SK-N-MC (cell line): ENCODE measurements around the gene RSPH6A.

ENCODE experiments used
- DNase-seq: peaks from one replicate; pipeline ENCODE4 v3.0.0-alpha.2; 2011; ENCODE audit warnings: low read depth, low spot score
- H3K27ac ChIP-seq: fragments of 200-600 bp; sonication (generic); 2 replicates; pipeline ENCODE4 v1.5.1; 2016; ENCODE audit warnings: mixed run types
- H3K36me3 ChIP-seq: fragments of 200-600 bp; sonication (generic); 2 replicates; pipeline ENCODE4 v1.6.1; 2017; ENCODE audit warnings: antibody characterized with exemption, low read length, mixed read lengths; ENCODE audit not compliant: insufficient read depth
- H3K4me3 ChIP-seq: fragments of 200-600 bp; sonication (generic); 2 replicates; pipeline ENCODE4 v1.5.1; 2016
- H3K9ac ChIP-seq: fragments of 200-600 bp; sonication (generic); 2 replicates; pipeline ENCODE4 v1.8.0; 2017; ENCODE audit warnings: mixed run types, mixed read lengths; ENCODE audit not compliant: insufficient read length
- H3K9me3 ChIP-seq: fragments of 200-600 bp; sonication (generic); 2 replicates; pipeline ENCODE4 v1.6.1; 2017; ENCODE audit warnings: low read depth, mild to moderate bottlenecking, antibody characterized with exemption, low read length, moderate library complexity, mixed read lengths
- EZH2 ChIP-seq: fragments of 200-600 bp; sonication (generic); IDR thresholded peaks from one replicate; pipeline ENCODE4 v1.6.1; 2017; ENCODE audit warnings: antibody characterized with exemption
- FOXP2 ChIP-seq: optimal IDR thresholded peaks from 2 replicates; pipeline ENCODE3; 2011; ENCODE audit warnings: mild to moderate bottlenecking, moderate library complexity; ENCODE audit not compliant: insufficient read depth; ENCODE audit errors: extremely low read length, control extremely low read depth
- POLR2AphosphoS5 ChIP-seq: IDR thresholded peaks from 2 replicates; pipeline ENCODE4 v1.6.1; 2012; ENCODE audit warnings: mild to moderate bottlenecking, low read depth, low read length, borderline replicate concordance

The RSPH6A gene

GRCh38 chr19:45821570-45821969, 6.5 kb upstream of the RSPH6A start:
- no peak overlapping the region for H3K9ac ChIP-seq
- DNase-seq: no peak
- no peak overlapping the region for H3K27ac ChIP-seq
- H3K9me3 ChIP-seq: no peaks in the 10 kb centered on the region
- peaks cover 20% of the 10 kb centered on the region; the same call in 1 of the 2 replicates for H3K36me3 ChIP-seq
- TF ChIP-seq FOXP2 (no peak), POLR2AphosphoS5 (peak; percentile 34; the same call in 1 of the 2 replicates)
- H3K4me3 ChIP-seq: no peak overlapping the region

DNA sequence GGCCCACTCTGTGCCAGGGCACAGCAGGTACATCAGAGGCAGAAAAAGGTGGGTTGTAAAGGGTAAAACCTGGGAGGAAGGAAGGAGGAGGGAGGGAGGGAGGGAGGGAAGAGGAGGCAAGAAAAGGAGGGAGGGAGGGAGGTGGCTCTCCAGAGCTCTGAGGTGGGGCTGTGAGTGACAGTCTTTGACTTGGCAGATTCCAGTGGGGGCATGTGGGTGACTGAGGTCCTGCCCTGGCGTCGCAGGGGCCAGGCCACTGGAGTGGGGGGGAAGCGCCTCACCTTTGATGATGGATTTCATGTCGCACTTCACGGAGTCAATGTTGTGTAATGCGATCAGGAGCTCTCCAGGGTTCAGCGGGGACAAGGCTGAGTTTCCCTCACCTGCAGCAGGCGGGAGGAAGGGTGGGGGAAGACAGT, 6.0 kb upstream of the RSPH6A start:
- Histone ChIP-seq H3K36me3 (peaks cover 15% of the 10 kb centered on the region; the same call in 1 of the 2 replicates), H3K9ac (no peak overlapping the region), H3K27ac (no peak overlapping the region), H3K9me3 (no peaks in the 10 kb centered on the region), H3K4me3 (no peak overlapping the region)
- TF ChIP-seq EZH2 (no peak), POLR2AphosphoS5 (no peak), FOXP2 (no peak)
- no peak for DNase-seq

DNA sequence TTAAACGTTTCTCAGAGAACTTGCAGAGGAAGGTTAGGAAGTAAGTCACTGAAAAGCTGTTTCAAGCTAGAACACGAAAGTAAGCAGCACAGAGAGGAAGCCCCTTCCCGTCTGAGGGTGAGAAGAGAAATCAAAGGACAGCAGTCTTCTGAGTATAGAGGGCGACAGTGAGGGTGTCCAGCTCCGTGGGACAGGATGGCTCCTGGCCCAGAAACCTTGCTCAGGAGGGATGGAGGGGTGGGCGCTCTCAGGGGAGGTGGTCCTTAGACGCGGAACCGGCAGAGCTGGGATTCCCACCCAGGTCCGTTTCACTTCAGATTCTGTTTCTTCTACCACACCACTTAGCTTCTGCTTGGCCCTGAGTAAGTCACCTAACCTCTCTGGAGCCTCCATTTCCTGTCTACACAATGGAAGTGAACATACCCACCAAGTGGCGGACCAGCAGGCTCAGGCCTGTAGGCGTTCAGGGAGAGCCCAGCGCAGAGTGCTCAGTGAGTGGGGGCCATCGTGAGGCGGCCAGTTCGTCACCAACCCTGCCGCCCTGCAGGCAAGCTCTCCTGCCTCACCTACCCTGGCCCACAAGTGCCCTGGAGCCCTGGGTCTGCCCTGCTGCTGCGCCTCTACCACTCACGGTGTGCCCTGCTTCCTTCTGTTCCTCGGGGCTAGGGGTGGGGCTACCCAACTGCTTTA, 5.5 kb upstream of the RSPH6A start:
- Histone ChIP-seq H3K9me3 (no peaks in the 10 kb centered on the region), H3K36me3 (peaks cover 10% of the 10 kb centered on the region; the same call in 1 of the 2 replicates), H3K27ac (peak overlapping the region; percentile 42; the same call in 1 of the 2 replicates), H3K9ac (no peak overlapping the region), H3K4me3 (no peak overlapping the region)
- DNase-seq: no peak
- TF ChIP-seq EZH2: no peak
- TF ChIP-seq FOXP2: no peak
- no peak for TF ChIP-seq POLR2AphosphoS5

DNA sequence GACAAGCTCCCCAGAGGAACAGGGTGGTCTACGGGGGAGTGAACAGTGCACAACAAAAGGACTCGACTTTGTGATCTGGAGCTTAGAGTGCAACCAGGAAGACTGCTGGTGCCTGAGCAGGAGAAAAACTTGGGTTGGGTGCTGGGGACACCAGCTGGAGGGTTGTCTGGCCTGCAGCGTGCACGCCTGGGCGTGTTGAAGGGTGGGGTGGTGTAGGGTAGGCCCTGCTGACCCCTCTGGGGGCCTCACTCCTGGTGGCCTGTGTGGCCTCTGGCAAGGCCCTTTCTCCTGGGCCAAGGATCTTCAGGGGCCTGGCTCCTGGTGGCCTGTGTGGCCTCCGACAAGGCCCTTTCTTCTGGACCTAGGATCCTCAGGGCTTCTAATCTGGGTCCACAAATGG, 4.7 kb upstream of the RSPH6A start:
- Histone ChIP-seq H3K27ac (no peak overlapping the region), H3K36me3 (peaks cover 3% of the 10 kb centered on the region; the same call in 1 of the 2 replicates), H3K9ac (no peak overlapping the region), H3K4me3 (no peak overlapping the region), H3K9me3 (no peaks in the 10 kb centered on the region)
- DNase-seq: no peak
- no peak for TF ChIP-seq FOXP2
- no peak; the same call in 1 of the 2 replicates for TF ChIP-seq POLR2AphosphoS5
- TF ChIP-seq EZH2: no peak

- DNase-seq: no peak
- Histone ChIP-seq H3K4me3 (no peak overlapping the region), H3K9ac (no peak overlapping the region), H3K9me3 (no peaks in the 10 kb centered on the region), H3K36me3 (no peaks in the 10 kb centered on the region; the same call in 1 of the 2 replicates), H3K27ac (no peak overlapping the region)
- TF ChIP-seq EZH2: no peak
- TF ChIP-seq FOXP2: no peak
- no peak; the same call in 1 of the 2 replicates for TF ChIP-seq POLR2AphosphoS5
Measured at GRCh38 chr19:45817725-45818301, 2.7 kb upstream of the RSPH6A start.

- no peak overlapping the region for H3K9ac ChIP-seq
- TF ChIP-seq FOXP2: no peak
- TF ChIP-seq EZH2: no peak
- TF ChIP-seq POLR2AphosphoS5: peak; percentile 36; the same call in 1 of the 2 replicates
- H3K4me3 ChIP-seq: no peak overlapping the region
Measured at GRCh38 chr19:45817010-45817724, 2.1 kb upstream of the RSPH6A start.

DNA sequence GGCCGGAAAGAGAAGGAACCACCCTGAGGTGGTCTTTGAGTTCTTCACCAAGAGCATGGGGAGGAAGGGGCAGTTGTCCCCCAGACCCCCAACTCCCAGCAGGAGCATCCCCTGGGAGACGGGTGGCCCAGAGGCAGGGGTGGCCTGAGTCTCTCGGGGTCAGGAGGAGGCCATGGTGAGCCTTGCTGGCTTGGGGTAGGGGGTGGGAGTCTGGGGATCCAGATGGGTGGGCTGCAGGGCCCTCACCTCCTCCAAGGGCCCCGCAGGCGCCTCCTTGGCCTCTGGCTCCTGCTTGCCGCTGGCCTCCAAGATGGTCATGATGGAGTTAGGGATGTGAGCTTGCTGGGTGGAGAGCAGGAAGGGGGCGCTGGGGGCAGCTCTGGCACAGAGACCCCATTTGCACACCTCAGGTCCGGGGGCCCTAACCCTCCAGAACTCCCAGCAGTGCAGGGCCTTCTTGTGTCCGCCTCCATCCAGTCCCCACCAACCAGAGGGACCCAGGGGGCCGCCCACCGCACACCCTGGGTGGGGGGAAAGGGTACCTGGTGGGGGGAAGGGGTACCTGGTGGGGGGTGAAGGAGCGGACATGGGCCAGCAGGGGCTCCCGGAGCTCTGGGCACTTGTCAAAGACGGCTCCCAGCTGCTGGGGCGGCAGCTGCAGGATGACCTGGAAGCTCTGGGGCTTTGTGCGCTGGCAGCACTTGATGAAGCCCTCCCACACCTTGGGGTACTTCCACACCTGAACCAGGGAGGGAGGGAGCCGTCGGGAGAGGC, 1.3 kb upstream of the RSPH6A start:
- no peaks in the 10 kb centered on the region; the same call in 1 of the 2 replicates for H3K36me3 ChIP-seq
- no peak overlapping the region for H3K9ac ChIP-seq
- no peak overlapping the region for H3K27ac ChIP-seq
- H3K9me3 ChIP-seq: no peaks in the 10 kb centered on the region
- no peak overlapping the region for H3K4me3 ChIP-seq
- TF ChIP-seq EZH2 (no peak), POLR2AphosphoS5 (no peak; the same call in 1 of the 2 replicates), FOXP2 (no peak)
- DNase-seq: no peak

More at GRCh38 chr19:45817010-45817724, 2.1 kb upstream of the RSPH6A start:
- DNase-seq: peak; percentile 68
- no peak overlapping the region for H3K27ac ChIP-seq
- no peaks in the 10 kb centered on the region for H3K9me3 ChIP-seq
- H3K36me3 ChIP-seq: no peaks in the 10 kb centered on the region; the same call in 1 of the 2 replicates
